Measurements from ENCODE around the gene ALKBH3. TPM values are rescaled to one million over a fixed set of nuclear protein-coding genes. Genes with fewer than 3 reads are reported as not detected.

ALKBH3 gene
- total and polyA plus RNA-seq, 2 experiments from 2014 or later = 23.8 to 27.2 TPM

- 58% methylated on average over 19 of the region's 20 CpGs for whole genome bisulfite sequencing (ENCODE audit: low lambda C conversion rate, missing lambda C conversion rate)
- Histone ChIP-seq H2AFZ (no peak overlapping the region), H3K27ac (peak overlapping the region; percentile 7), H3K27me3 (no peaks in the 10 kb centered on the region), H3K79me2 (no peaks in the 10 kb centered on the region), H3K36me3 (replicated peaks; ENCODE audit: insufficient read depth, low read depth) (no peaks in the 10 kb centered on the region), H3K9me2 (replicated peaks; ENCODE audit: insufficient read depth) (no peaks in the 10 kb centered on the region), H3K9me3 (ENCODE audit: low read depth) (no peaks in the 10 kb centered on the region), H3K4me2 (peak overlapping the region; percentile 38), H3K4me1 (ENCODE audit: insufficient read depth) (peaks cover 4% of the 10 kb centered on the region), H4K20me1 (ENCODE audit: insufficient read depth, poor library complexity, severe bottlenecking) (no peaks in the 10 kb centered on the region), H3K4me3 (no peak overlapping the region)
- no peak for TF ChIP-seq EZH2 (IDR thresholded peaks at IDR 0.05; ENCODE audit: borderline replicate concordance)
- no peak for TF ChIP-seq EZH2phosphoT487 (IDR thresholded peaks at IDR 0.05; ENCODE audit: low read depth, severe bottlenecking, unreplicated experiment)
- TF ChIP-seq, protein P1, sequence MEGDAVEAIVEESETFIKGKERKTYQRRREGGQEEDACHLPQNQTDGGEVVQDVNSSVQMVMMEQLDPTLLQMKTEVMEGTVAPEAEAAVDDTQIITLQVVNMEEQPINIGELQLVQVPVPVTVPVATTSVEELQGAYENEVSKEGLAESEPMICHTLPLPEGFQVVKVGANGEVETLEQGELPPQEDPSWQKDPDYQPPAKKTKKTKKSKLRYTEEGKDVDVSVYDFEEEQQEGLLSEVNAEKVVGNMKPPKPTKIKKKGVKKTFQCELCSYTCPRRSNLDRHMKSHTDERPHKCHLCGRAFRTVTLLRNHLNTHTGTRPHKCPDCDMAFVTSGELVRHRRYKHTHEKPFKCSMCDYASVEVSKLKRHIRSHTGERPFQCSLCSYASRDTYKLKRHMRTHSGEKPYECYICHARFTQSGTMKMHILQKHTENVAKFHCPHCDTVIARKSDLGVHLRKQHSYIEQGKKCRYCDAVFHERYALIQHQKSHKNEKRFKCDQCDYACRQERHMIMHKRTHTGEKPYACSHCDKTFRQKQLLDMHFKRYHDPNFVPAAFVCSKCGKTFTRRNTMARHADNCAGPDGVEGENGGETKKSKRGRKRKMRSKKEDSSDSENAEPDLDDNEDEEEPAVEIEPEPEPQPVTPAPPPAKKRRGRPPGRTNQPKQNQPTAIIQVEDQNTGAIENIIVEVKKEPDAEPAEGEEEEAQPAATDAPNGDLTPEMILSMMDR (IDR thresholded peaks at IDR 0.05; ENCODE audit: poor library complexity) = no peak
- DNase-seq (ENCODE audit: low spot score) = no peak
Measured at GRCh38 chr11:43933608-43934551, 53.2 kb downstream of the ALKBH3 start.

DNA sequence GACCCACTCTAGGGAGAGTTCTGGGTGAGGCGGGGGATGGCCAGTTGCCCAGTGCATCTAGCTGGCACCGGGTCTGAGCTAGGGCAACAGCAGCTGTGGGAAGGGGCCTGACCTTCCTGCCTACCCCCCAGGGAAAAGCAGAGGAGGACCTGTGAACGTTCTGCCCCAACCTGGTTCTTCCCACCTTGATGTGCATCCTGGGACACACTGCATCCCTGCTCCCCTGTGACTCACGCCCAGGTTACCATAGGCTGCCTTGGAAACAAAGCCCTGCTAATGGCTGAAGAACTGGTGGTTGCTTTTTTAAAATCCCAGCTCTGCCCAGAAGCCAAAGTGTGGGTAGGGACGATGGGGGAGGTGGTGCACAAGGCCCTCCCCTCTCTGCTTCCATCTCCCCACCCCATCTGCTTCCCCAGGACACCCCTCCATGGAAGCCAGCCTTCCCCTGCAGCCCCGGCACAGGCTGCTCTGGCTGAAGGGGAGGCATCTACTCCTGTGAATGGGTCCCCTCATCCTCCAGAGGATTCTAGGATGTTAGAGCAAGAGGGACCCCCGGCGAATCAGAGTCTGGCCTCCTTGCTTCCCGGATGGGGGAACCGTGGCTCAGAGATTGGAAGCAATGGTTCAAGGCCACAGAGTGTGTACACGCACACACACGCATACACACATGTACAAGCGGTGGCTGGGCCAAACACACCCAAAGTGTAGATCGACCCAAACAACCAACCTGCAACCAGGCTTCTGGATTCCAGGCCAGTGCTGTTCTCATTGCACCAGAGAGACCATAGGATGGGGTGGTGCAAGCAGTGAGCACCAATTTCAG, 54.2 kb downstream of the ALKBH3 start:
- H4K20me1 ChIP-seq (ENCODE audit: insufficient read depth, poor library complexity, severe bottlenecking) = no peaks in the 10 kb centered on the region
- no peaks in the 10 kb centered on the region for H3K36me3 ChIP-seq (replicated peaks; ENCODE audit: insufficient read depth, low read depth)
- no peak overlapping the region for H2AFZ ChIP-seq
- no peaks in the 10 kb centered on the region for H3K9me2 ChIP-seq (replicated peaks; ENCODE audit: insufficient read depth)
- TF ChIP-seq EZH2 (IDR thresholded peaks at IDR 0.05; ENCODE audit: borderline replicate concordance) (no peak), EZH2phosphoT487 (IDR thresholded peaks at IDR 0.05; ENCODE audit: low read depth, severe bottlenecking, unreplicated experiment) (no peak)
- TF ChIP-seq, protein P1 (IDR thresholded peaks at IDR 0.05; ENCODE audit: poor library complexity) = no peak
- WGBS (ENCODE audit: low lambda C conversion rate, missing lambda C conversion rate) = 88% methylated on average over 13 of the region's 14 CpGs
- no peak overlapping the region for H3K4me2 ChIP-seq
- no peak overlapping the region for H3K4me3 ChIP-seq
- peak overlapping the region; percentile 7 for H3K27ac ChIP-seq
- DNase-seq (ENCODE audit: low spot score) = no peak
- no peaks in the 10 kb centered on the region for H3K79me2 ChIP-seq
- peaks cover 4% of the 10 kb centered on the region for H3K4me1 ChIP-seq (ENCODE audit: insufficient read depth)
- no peaks in the 10 kb centered on the region for H3K9me3 ChIP-seq (ENCODE audit: low read depth)
- no peaks in the 10 kb centered on the region for H3K27me3 ChIP-seq

DNA sequence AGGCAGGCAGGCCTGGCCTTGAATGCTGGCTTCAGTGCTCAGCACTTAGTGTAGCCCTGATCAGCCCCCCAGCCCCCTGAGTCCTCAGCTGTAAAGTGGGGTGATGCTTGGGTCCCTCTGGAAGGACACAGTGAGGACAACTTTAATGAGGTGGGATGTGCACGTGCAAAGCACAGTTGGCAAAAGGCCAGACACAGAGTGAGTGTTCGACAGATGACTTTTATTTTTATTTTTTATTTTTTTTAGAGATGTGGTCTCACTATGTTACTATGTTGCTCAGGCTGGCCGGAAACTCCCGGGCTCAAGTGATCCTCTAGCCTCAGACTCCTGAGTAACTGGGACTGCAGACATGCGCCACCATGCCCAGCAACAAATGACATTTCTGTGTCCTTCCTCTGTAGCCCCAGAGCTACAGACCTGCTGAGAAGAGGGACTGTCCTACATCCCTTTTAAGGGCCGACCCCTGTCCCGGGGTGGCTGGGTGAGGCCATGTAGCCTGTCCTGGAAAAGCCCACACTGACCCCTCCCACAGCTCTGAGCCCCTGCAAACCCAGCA, 54.9 kb downstream of the ALKBH3 start:
- TF ChIP-seq EZH2 (IDR thresholded peaks at IDR 0.05; ENCODE audit: borderline replicate concordance) (no peak), EZH2phosphoT487 (IDR thresholded peaks at IDR 0.05; ENCODE audit: low read depth, severe bottlenecking, unreplicated experiment) (no peak)
- TF ChIP-seq, protein P1 (IDR thresholded peaks at IDR 0.05; ENCODE audit: poor library complexity) = no peak
- Histone ChIP-seq H3K79me2 (no peaks in the 10 kb centered on the region), H3K9me3 (ENCODE audit: low read depth) (no peaks in the 10 kb centered on the region), H2AFZ (no peak overlapping the region), H3K27me3 (no peaks in the 10 kb centered on the region), H3K4me3 (no peak overlapping the region), H3K27ac (no peak overlapping the region), H3K36me3 (replicated peaks; ENCODE audit: insufficient read depth, low read depth) (no peaks in the 10 kb centered on the region), H4K20me1 (ENCODE audit: insufficient read depth, poor library complexity, severe bottlenecking) (no peaks in the 10 kb centered on the region), H3K4me2 (no peak overlapping the region), H3K9me2 (replicated peaks; ENCODE audit: insufficient read depth) (no peaks in the 10 kb centered on the region), H3K4me1 (ENCODE audit: insufficient read depth) (peaks cover 4% of the 10 kb centered on the region)
- 76% methylated on average over 7 of the region's 7 CpGs for WGBS (ENCODE audit: low lambda C conversion rate, missing lambda C conversion rate)
- no peak for DNase-seq (ENCODE audit: low spot score)
